Transverse colon (tissue), 4 donors: Measurements from ENCODE around the gene SPTBN1.

ENCODE experiments used
- CTCF ChIP-seq, 5 experiments: fragments of 200-600 bp in 3 of 5; fragments of 450-650 bp in 2 of 5; sonication (generic) in 3 of 5; IDR thresholded peaks; 1 replicate in 2 of 5; 2 replicates in 3 of 5; pipeline ENCODE4 v1.5.1; 2016 to 2017; ENCODE audit warnings: antibody characterized with exemption in 5 of 5, inconsistent platforms in 3 of 5, mild to moderate bottlenecking in 2 of 5, moderate library complexity in 1 of 5
- EP300 ChIP-seq: sonication (generic); formaldehyde crosslinking; IDR thresholded peaks from one replicate; pipeline ENCODE4 v1.6.1; 2017; ENCODE audit warnings: antibody characterized with exemption, low read depth
- POLR2A ChIP-seq: fragments of 450-650 bp; IDR thresholded peaks from one replicate; pipeline ENCODE4 v1.6.1; 2016; ENCODE audit warnings: antibody characterized with exemption, mild to moderate bottlenecking, moderate library complexity
- POLR2AphosphoS5 ChIP-seq, 3 donors: sonication (generic); formaldehyde crosslinking; IDR thresholded peaks; one replicate each; pipeline ENCODE4 v1.6.1; 2016; ENCODE audit warnings: antibody characterized with exemption in 3 of 3

GRCh38 chr2:54579061-54579681 lies 123.0 kb downstream of the SPTBN1 start:
- TF ChIP-seq CTCF (IDR thresholded peaks at IDR 0.05) (no peak), POLR2A (no peak), EP300 (no peak), POLR2AphosphoS5 (IDR thresholded peaks at IDR 0.05) (no peak)
